IPS-NIHi7 (cell line): Measurements from ENCODE around the gene ARAP2.

Experiments
- DNase-seq: peaks from one replicate; pipeline ENCODE4 v3.0.0; 2012; ENCODE audit warnings: mixed read lengths; ENCODE audit errors: extremely low spot score

ARAP2 gene

GRCh38 chr4:36244257-36245082 is at the start of gene ARAP2:
ARAP2 (minus strand) TSS chr4:36244514; CDS start chr4:36229486, 15,028 bp downstream.
- peak; percentile 73 for DNase-seq

GRCh38 chr4:36292556-36293188 is 48.4 kb upstream of the ARAP2 start:
- DNase-seq = no peak

GRCh38 chr4:36290641-36291040 is 46.3 kb upstream of the ARAP2 start:
- no peak for DNase-seq

- DNase-seq = no peak
Measured at GRCh38 chr4:36288731-36289426, 44.6 kb upstream of the ARAP2 start.

- no peak for DNase-seq
Measured at GRCh38 chr4:36286481-36286871, 42.2 kb upstream of the ARAP2 start.

- DNase-seq = no peak
Measured at GRCh38 chr4:36285784-36286480, 41.6 kb upstream of the ARAP2 start.

- no peak for DNase-seq
Measured at GRCh38 chr4:36283912-36284465, 39.7 kb upstream of the ARAP2 start.

- DNase-seq = no peak
Measured at GRCh38 chr4:36282503-36283030, 38.3 kb upstream of the ARAP2 start.

GRCh38 chr4:36281384-36282106 is 37.2 kb upstream of the ARAP2 start, which contains the start of gene DTHD1:
DTHD1 (plus strand) TSS chr4:36281616; CDS start chr4:36281759, 143 bp downstream.
- DNase-seq = no peak

GRCh38 chr4:36280555-36280954 is 36.2 kb upstream of the ARAP2 start:
- no peak for DNase-seq

- no peak for DNase-seq
Measured at GRCh38 chr4:36278789-36279188, 34.5 kb upstream of the ARAP2 start.

GRCh38 chr4:36277533-36277932 is 33.2 kb upstream of the ARAP2 start:
- DNase-seq = no peak

GRCh38 chr4:36274158-36274557 is 29.8 kb upstream of the ARAP2 start:
- DNase-seq = no peak

GRCh38 chr4:36273276-36273675 is 29.0 kb upstream of the ARAP2 start:
- DNase-seq = no peak

- no peak for DNase-seq
Measured at GRCh38 chr4:36269533-36270173, 25.3 kb upstream of the ARAP2 start.

GRCh38 chr4:36269101-36269500 is 24.8 kb upstream of the ARAP2 start:
- no peak for DNase-seq

GRCh38 chr4:36267486-36268268 is 23.4 kb upstream of the ARAP2 start:
- no peak for DNase-seq

GRCh38 chr4:36264207-36264826 is 20.0 kb upstream of the ARAP2 start:
- no peak for DNase-seq

- DNase-seq = no peak
Measured at GRCh38 chr4:36260731-36261130, 16.4 kb upstream of the ARAP2 start.
